HepG2 (cell line): Measurements from ENCODE around the gene PKD1L1. TPM values are rescaled to one million over a fixed set of nuclear protein-coding genes. Genes with fewer than 3 reads are reported as not detected.
A peak's percentile ranks its signal among the peaks of the same experiment; 100 is the strongest.

ENCODE experiments used
- FOXO4 ChIP-seq: sonication (generic); formaldehyde crosslinking; conservative IDR thresholded peaks from 2 replicates; pipeline ENCODE4 v1.8.1; 2023; ENCODE audit warnings: missing genetic modification reagents
- GABPB1 ChIP-seq: IDR thresholded peaks from 2 replicates; pipeline ENCODE4 v1.6.1; 2016; ENCODE audit warnings: mild to moderate bottlenecking, missing genetic modification reagents, moderate library complexity, missing compliant biosample characterization
- HNRNPL ChIP-seq: fragments of 200-400 bp; formaldehyde crosslinking; IDR thresholded peaks from 2 replicates; pipeline ENCODE4 v1.6.1; 2017; ENCODE audit warnings: mild to moderate bottlenecking, low read depth, low read length
- HOXA3 ChIP-seq: sonication (generic); formaldehyde crosslinking; IDR thresholded peaks from 2 replicates; pipeline ENCODE4 v1.5.0; 2020; ENCODE audit warnings: missing genetic modification reagents
- MBD4 ChIP-seq: IDR thresholded peaks from 2 replicates; pipeline ENCODE4 v1.6.1; 2012; ENCODE audit warnings: low read length, inconsistent platforms, borderline replicate concordance
- NFATC3 ChIP-seq: sonication (generic); formaldehyde crosslinking; IDR thresholded peaks from 2 replicates; pipeline ENCODE4 v1.5.1; 2020; ENCODE audit warnings: mild to moderate bottlenecking, missing genetic modification reagents
- TCF7L2 ChIP-seq: IDR thresholded peaks from 2 replicates; pipeline ENCODE4 v1.6.1; 2011; ENCODE audit warnings: mild to moderate bottlenecking, low read depth, low read length, moderate library complexity
- ZNF451 ChIP-seq: sonication (generic); formaldehyde crosslinking; IDR thresholded peaks from 2 replicates; pipeline ENCODE4 v1.5.0; 2020; ENCODE audit warnings: mild to moderate bottlenecking, missing genetic modification reagents
- ZNF512B ChIP-seq: sonication (generic); formaldehyde crosslinking; IDR thresholded peaks from 2 replicates; pipeline ENCODE4 v1.5.1; 2020; ENCODE audit warnings: missing genetic modification reagents, mild to moderate bottlenecking, borderline replicate concordance
- ZNF598 ChIP-seq: sonication (generic); formaldehyde crosslinking; IDR thresholded peaks from 2 replicates; pipeline ENCODE4 v1.5.1; 2020; ENCODE audit warnings: mild to moderate bottlenecking, missing genetic modification reagents, borderline replicate concordance
- ZNF670 ChIP-seq: sonication (generic); formaldehyde crosslinking; IDR thresholded peaks from 2 replicates; pipeline ENCODE4 v1.8.0; 2022; ENCODE audit warnings: mild to moderate bottlenecking, missing genetic modification reagents, borderline replicate concordance
- ZNF781 ChIP-seq: sonication (generic); formaldehyde crosslinking; IDR thresholded peaks from 2 replicates; pipeline ENCODE4 v1.5.1; 2020; ENCODE audit warnings: borderline replicate concordance, mild to moderate bottlenecking, missing genetic modification reagents; ENCODE audit errors: not compliant biosample characterization
- ZNF788 ChIP-seq: sonication (generic); formaldehyde crosslinking; IDR thresholded peaks from 2 replicates; pipeline ENCODE4 v1.5.0; 2020; ENCODE audit warnings: mild to moderate bottlenecking, missing genetic modification reagents, borderline replicate concordance
- polyA plus RNA-seq, 8 experiments: library from polyadenylated mRNA; depleted of rRNA in 3 of 8; stranded (reverse) in 7 of 8; unstranded in 1 of 8; fragments of >200 nt; fragmentation: Illumina TruSeq in 4 of 8; extraction: Trizol in 4 of 8; gene quantifications; 2 replicates each; pipeline versions ENCODE4 v1.2.1 to v1.2.3, GENCODE V29; 2011 to 2016; ENCODE audit warnings: low read depth in 4 of 8, missing spikeins in 1 of 8, mixed read lengths in 1 of 8; ENCODE audit not compliant: insufficient read depth in 1 of 8
- total RNA-seq, 5 experiments: library from RNA; depleted of rRNA; stranded (reverse); fragments of >200 nt; fragmentation: Illumina TruSeq; extraction: Trizol; gene quantifications; 2 replicates each; pipeline ENCODE4 v1.2.3, GENCODE V29; 2016; ENCODE audit warnings: low read depth in 1 of 5
- TF ChIP-seq, protein P1 (sequence below): IDR thresholded peaks from 2 replicates; pipeline ENCODE4 v1.6.1; 2016
- TF ChIP-seq, protein P2 (sequence below): IDR thresholded peaks from 2 replicates; pipeline ENCODE4 v1.6.1; 2016; ENCODE audit warnings: missing genetic modification reagents, missing compliant biosample characterization
- TF ChIP-seq, protein P3 (sequence below): sonication (generic); formaldehyde crosslinking; IDR thresholded peaks from 2 replicates; pipeline ENCODE4 v1.4.0; 2020; ENCODE audit warnings: low read depth, mild to moderate bottlenecking, missing genetic modification reagents
- TF ChIP-seq, protein P4 (sequence below): sonication (generic); formaldehyde crosslinking; IDR thresholded peaks from 2 replicates; pipeline ENCODE4 v1.5.0; 2020; ENCODE audit warnings: missing genetic modification reagents
- TF ChIP-seq, protein P5 (sequence below): sonication (generic); formaldehyde crosslinking; IDR thresholded peaks from 2 replicates; pipeline ENCODE4 v1.8.0; 2022; ENCODE audit warnings: mild to moderate bottlenecking, missing genetic modification reagents

Gene PKD1L1
- total and polyA plus RNA-seq, 2 of the 13 experiments (the other 11 are each of a cell fraction or from before 2014, with no cell fraction given): 0.01 TPM; not detected in 1

DNA sequence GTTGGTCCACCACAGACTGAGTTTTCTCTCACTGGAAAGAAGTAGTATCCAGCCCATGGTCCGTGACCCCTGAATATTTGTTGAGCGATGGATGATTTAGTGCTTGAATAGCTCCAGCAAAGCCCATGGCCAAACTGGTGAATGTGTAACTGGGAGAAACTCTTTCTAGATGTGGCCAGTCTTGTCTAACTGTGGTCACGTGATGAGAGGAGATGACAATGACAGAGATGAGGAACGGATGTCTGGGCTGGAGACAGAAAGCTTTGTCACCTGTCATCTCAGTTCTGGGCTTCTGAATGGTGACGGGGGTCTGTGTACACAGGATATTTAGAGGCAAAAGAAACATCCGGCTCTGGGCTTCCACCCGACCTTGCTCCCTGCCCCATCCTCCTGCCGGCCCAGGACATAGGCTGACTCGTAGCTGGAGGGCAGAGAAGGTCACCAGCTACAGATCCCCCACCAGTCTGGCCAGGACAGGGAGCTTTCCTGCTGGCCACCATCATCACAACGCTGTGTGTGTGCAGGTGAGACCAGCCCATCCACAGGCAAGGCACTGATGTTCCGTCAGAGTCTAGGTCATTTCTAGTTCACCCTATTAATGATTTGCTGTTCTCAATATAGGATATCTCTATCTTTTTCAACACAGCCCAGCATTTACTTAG, 213.8 kb downstream of the PKD1L1 start (continued):
- TF ChIP-seq, protein P1, sequence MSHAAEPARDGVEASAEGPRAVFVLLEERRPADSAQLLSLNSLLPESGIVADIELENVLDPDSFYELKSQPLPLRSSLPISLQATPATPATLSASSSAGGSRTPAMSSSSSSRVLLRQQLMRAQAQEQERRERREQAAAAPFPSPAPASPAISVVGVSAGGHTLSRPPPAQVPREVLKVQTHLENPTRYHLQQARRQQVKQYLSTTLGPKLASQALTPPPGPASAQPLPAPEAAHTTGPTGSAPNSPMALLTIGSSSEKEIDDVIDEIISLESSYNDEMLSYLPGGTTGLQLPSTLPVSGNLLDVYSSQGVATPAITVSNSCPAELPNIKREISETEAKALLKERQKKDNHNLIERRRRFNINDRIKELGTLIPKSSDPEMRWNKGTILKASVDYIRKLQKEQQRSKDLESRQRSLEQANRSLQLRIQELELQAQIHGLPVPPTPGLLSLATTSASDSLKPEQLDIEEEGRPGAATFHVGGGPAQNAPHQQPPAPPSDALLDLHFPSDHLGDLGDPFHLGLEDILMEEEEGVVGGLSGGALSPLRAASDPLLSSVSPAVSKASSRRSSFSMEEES (CRISPR knock-in tag): peak; percentile 97
- peak; percentile 39; the same call in 1 of the 2 replicates for TF ChIP-seq MBD4
- peak; percentile 95 for TF ChIP-seq ZNF451 (CRISPR knock-in tag)
- TF ChIP-seq ZNF670 (CRISPR knock-in tag): peak; percentile 95
- TF ChIP-seq FOXO4 (CRISPR knock-in tag): no peak
- TF ChIP-seq, protein P2, sequence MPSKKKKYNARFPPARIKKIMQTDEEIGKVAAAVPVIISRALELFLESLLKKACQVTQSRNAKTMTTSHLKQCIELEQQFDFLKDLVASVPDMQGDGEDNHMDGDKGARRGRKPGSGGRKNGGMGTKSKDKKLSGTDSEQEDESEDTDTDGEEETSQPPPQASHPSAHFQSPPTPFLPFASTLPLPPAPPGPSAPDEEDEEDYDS: peak; percentile 70
- TF ChIP-seq, protein P3, sequence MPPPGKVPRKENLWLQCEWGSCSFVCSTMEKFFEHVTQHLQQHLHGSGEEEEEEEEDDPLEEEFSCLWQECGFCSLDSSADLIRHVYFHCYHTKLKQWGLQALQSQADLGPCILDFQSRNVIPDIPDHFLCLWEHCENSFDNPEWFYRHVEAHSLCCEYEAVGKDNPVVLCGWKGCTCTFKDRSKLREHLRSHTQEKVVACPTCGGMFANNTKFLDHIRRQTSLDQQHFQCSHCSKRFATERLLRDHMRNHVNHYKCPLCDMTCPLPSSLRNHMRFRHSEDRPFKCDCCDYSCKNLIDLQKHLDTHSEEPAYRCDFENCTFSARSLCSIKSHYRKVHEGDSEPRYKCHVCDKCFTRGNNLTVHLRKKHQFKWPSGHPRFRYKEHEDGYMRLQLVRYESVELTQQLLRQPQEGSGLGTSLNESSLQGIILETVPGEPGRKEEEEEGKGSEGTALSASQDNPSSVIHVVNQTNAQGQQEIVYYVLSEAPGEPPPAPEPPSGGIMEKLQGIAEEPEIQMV (CRISPR knock-in tag): peak; percentile 60; the same call in 1 of the 2 replicates
- no peak for TF ChIP-seq TCF7L2
- peak; percentile 73 for TF ChIP-seq GABPB1 (CRISPR knock-in tag)
- TF ChIP-seq ZNF781 (CRISPR knock-in tag): no peak
- TF ChIP-seq ZNF788 (CRISPR knock-in tag): peak; percentile 99
- no peak for TF ChIP-seq HNRNPL
- TF ChIP-seq, protein P4, sequence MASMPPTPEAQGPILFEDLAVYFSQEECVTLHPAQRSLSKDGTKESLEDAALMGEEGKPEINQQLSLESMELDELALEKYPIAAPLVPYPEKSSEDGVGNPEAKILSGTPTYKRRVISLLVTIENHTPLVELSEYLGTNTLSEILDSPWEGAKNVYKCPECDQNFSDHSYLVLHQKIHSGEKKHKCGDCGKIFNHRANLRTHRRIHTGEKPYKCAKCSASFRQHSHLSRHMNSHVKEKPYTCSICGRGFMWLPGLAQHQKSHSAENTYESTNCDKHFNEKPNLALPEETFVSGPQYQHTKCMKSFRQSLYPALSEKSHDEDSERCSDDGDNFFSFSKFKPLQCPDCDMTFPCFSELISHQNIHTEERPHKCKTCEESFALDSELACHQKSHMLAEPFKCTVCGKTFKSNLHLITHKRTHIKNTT (CRISPR knock-in tag): no peak
- no peak for TF ChIP-seq ZNF512B (CRISPR knock-in tag)
- TF ChIP-seq, protein P5, sequence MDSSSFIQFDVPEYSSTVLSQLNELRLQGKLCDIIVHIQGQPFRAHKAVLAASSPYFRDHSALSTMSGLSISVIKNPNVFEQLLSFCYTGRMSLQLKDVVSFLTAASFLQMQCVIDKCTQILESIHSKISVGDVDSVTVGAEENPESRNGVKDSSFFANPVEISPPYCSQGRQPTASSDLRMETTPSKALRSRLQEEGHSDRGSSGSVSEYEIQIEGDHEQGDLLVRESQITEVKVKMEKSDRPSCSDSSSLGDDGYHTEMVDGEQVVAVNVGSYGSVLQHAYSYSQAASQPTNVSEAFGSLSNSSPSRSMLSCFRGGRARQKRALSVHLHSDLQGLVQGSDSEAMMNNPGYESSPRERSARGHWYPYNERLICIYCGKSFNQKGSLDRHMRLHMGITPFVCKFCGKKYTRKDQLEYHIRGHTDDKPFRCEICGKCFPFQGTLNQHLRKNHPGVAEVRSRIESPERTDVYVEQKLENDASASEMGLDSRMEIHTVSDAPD: peak; percentile 85; the same call in 1 of the 2 replicates
- TF ChIP-seq HOXA3 (CRISPR knock-in tag): peak; percentile 86
- TF ChIP-seq NFATC3 (CRISPR knock-in tag): no peak
- TF ChIP-seq ZNF598 (CRISPR knock-in tag): peak; percentile 64; the same call in 1 of the 2 replicates
